HG03159 (cell line): ENCODE data around the gene PARVA.
"Not testable (repeated sequence)": the region's sequence is repeated elsewhere in the genome, so short reads cannot be mapped to it uniquely, and the experiment has no call there.

ENCODE experiments used
- ATAC-seq: cut with Tn5 transposase; IDR thresholded peaks from one replicate; pipeline ENCODE4 v1.9.1; 2021; ENCODE audit warnings: mild to moderate bottlenecking, moderate library complexity; ENCODE audit not compliant: unreplicated experiment

Gene PARVA

GRCh38 chr11:12496181-12497025, 119.0 kb downstream of the PARVA start:
- no peak for ATAC-seq

GRCh38 chr11:12497431-12497830, 120.1 kb downstream of the PARVA start:
- no peak for ATAC-seq

- no peak for ATAC-seq
Measured at GRCh38 chr11:12499071-12499470, 121.7 kb downstream of the PARVA start.

- no peak for ATAC-seq
Measured at GRCh38 chr11:12502046-12502445, 124.7 kb downstream of the PARVA start.

- ATAC-seq, result no peak
Measured at GRCh38 chr11:12503039-12503484, 125.7 kb downstream of the PARVA start.

GRCh38 chr11:12503886-12504285, 126.5 kb downstream of the PARVA start:
- ATAC-seq, result no peak

GRCh38 chr11:12505183-12505582, 127.8 kb downstream of the PARVA start:
- ATAC-seq, result no peak

- no peak for ATAC-seq
Measured at GRCh38 chr11:12506404-12506921, 129.1 kb downstream of the PARVA start.

GRCh38 chr11:12507391-12507790, 130.0 kb downstream of the PARVA start:
- no peak for ATAC-seq

GRCh38 chr11:12508151-12508751, 130.9 kb downstream of the PARVA start:
- ATAC-seq, result no peak

GRCh38 chr11:12509371-12509770, 132.0 kb downstream of the PARVA start:
- no peak for ATAC-seq

- no peak for ATAC-seq
Measured at GRCh38 chr11:12512132-12512531, 134.8 kb downstream of the PARVA start.

GRCh38 chr11:12512826-12513395, 135.5 kb downstream of the PARVA start:
- ATAC-seq, result no peak

GRCh38 chr11:12516387-12517105, 139.2 kb downstream of the PARVA start:
- ATAC-seq, result no peak

GRCh38 chr11:12517306-12517705, 139.9 kb downstream of the PARVA start:
- ATAC-seq, result no peak

GRCh38 chr11:12517741-12518140, 140.4 kb downstream of the PARVA start:
- no peak for ATAC-seq

GRCh38 chr11:12518606-12519385, 141.4 kb downstream of the PARVA start:
- no peak for ATAC-seq

GRCh38 chr11:12520054-12520453, 142.7 kb downstream of the PARVA start:
- ATAC-seq, result no peak

GRCh38 chr11:12520576-12520975, 143.2 kb downstream of the PARVA start:
- not testable (repeated sequence) for ATAC-seq

GRCh38 chr11:12523180-12523924, 146.0 kb downstream of the PARVA start:
- ATAC-seq, result no peak
